ENCODE measurements around the gene HYOU1.

Gene HYOU1

GRCh38 chr11:119049081-119049480 is 7.9 kb downstream of the HYOU1 start:
- WGBS, 2 donors (ENCODE audit: extremely low coverage in 2 of 2, insufficient read length in 2 of 2, insufficient replicate concordance in 1 of 2), result no CpG with 5 or more reads among the region's 7 CpGs
- H2BK15ac ChIP-seq (ENCODE audit: low read length), result no peak overlapping the region
- no peak overlapping the region for H4K8ac ChIP-seq (ENCODE audit: low read depth, low read length)
- no peak overlapping the region for H3K9ac ChIP-seq (ENCODE audit: low read depth, low read length, poor library complexity)
- H3K36me3 ChIP-seq (replicated peaks in 1 of 2; ENCODE audit: control insufficient read depth in 2 of 2, insufficient read depth in 2 of 2, low read length in 2 of 2), result peaks cover 74 to 98% of the 10 kb centered on the region in 2 donors
- no peak overlapping the region for H4K91ac ChIP-seq (ENCODE audit: low read depth, low read length, poor library complexity)
- no peak overlapping the region for H3K18ac ChIP-seq (ENCODE audit: low read length)
- H2AFZ ChIP-seq (ENCODE audit: low read length), result no peak overlapping the region
- no peak overlapping the region for H3K4me3 ChIP-seq (ENCODE audit: low read length in 2 of 2)
- no peak overlapping the region for H2BK5ac ChIP-seq (ENCODE audit: low read length)
- H2BK12ac ChIP-seq (ENCODE audit: low read length), result no peak overlapping the region
- no peaks in the 10 kb centered on the region for H3K9me3 ChIP-seq (replicated peaks in 1 of 2; ENCODE audit: control insufficient read depth in 2 of 2, insufficient read depth in 1 of 2, low read depth in 1 of 2, low read length in 2 of 2)
- no peaks in the 10 kb centered on the region for H3K27me3 ChIP-seq (ENCODE audit: control insufficient read depth in 3 of 3, insufficient read depth in 3 of 3, low read depth in 1 of 3, low read length in 3 of 3)
- H3K4me2 ChIP-seq (ENCODE audit: insufficient read depth, low read length, poor library complexity, severe bottlenecking), result no peak overlapping the region
- no peak overlapping the region for H3K14ac ChIP-seq (ENCODE audit: low read length)
- H3K23ac ChIP-seq (ENCODE audit: low read depth, low read length, poor library complexity), result no peak overlapping the region
- H3K79me1 ChIP-seq (ENCODE audit: low read depth, low read length), result peaks cover 6% of the 10 kb centered on the region
- H2AK5ac ChIP-seq (ENCODE audit: low read depth, low read length), result no peak overlapping the region
- H3K4ac ChIP-seq (ENCODE audit: low read length), result no peak overlapping the region
- H3K4me1 ChIP-seq (ENCODE audit: control insufficient read depth in 2 of 2, insufficient read depth in 1 of 2, low read depth in 1 of 2, low read length in 2 of 2), result no peaks in the 10 kb centered on the region
- no peak overlapping the region for H3K27ac ChIP-seq (replicated peaks; ENCODE audit: low read length)
- no peak for DNase-seq (ENCODE audit: low spot score)
- H2BK120ac ChIP-seq (ENCODE audit: low read depth, low read length), result no peak overlapping the region

- WGBS, 2 donors (ENCODE audit: extremely low coverage in 2 of 2, insufficient read length in 2 of 2, insufficient replicate concordance in 1 of 2), result no CpG with 5 or more reads among the region's 9 CpGs
- Histone ChIP-seq H3K14ac (ENCODE audit: low read length) (no peak overlapping the region), H3K27ac (replicated peaks; ENCODE audit: low read length) (no peak overlapping the region), H2BK12ac (ENCODE audit: low read length) (no peak overlapping the region), H3K79me1 (ENCODE audit: low read depth, low read length) (peaks cover 4% of the 10 kb centered on the region), H3K9me3 (replicated peaks in 1 of 2; ENCODE audit: control insufficient read depth in 2 of 2, insufficient read depth in 1 of 2, low read depth in 1 of 2, low read length in 2 of 2) (no peaks in the 10 kb centered on the region), H3K4ac (ENCODE audit: low read length) (no peak overlapping the region), H4K8ac (ENCODE audit: low read depth, low read length) (no peak overlapping the region), H2BK120ac (ENCODE audit: low read depth, low read length) (no peak overlapping the region), H3K18ac (ENCODE audit: low read length) (no peak overlapping the region), H3K23ac (ENCODE audit: low read depth, low read length, poor library complexity) (no peak overlapping the region), H3K4me3 (ENCODE audit: low read length in 2 of 2) (no peak overlapping the region), H2AK5ac (ENCODE audit: low read depth, low read length) (no peak overlapping the region), H3K4me2 (ENCODE audit: insufficient read depth, low read length, poor library complexity, severe bottlenecking) (no peak overlapping the region), H3K4me1 (ENCODE audit: control insufficient read depth in 2 of 2, insufficient read depth in 1 of 2, low read depth in 1 of 2, low read length in 2 of 2) (no peaks in the 10 kb centered on the region), H3K27me3 (ENCODE audit: control insufficient read depth in 3 of 3, insufficient read depth in 3 of 3, low read depth in 1 of 3, low read length in 3 of 3) (no peaks in the 10 kb centered on the region), H2AFZ (ENCODE audit: low read length) (no peak overlapping the region), H3K9ac (ENCODE audit: low read depth, low read length, poor library complexity) (no peak overlapping the region), H2BK15ac (ENCODE audit: low read length) (no peak overlapping the region), H3K36me3 (replicated peaks in 1 of 2; ENCODE audit: control insufficient read depth in 2 of 2, insufficient read depth in 2 of 2, low read length in 2 of 2) (peaks cover 70 to 93% of the 10 kb centered on the region in 2 donors), H2BK5ac (ENCODE audit: low read length) (no peak overlapping the region), H4K91ac (ENCODE audit: low read depth, low read length, poor library complexity) (no peak overlapping the region)
- DNase-seq (ENCODE audit: low spot score), result no peak
Observed at GRCh38 chr11:119048644-119049043, 8.4 kb downstream of the HYOU1 start.

DNA sequence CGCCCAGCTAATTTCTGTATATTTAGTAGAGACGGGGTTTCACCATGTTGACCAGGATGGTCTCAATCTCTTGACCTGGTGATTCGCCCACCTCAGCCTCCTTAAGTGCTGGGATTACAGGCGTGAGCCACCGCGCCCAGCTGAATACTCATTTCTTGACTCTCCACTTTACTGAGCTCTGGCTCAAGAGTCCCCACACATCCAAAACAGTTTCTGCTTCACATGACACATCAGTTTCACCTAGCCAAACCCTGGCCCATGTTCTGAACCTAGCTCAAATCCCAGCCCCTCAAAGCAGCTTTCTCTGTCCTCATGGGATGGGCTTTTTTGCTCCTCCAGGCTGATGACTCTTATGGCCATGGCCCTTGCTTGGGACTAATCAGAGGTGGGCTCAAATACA is 9.8 kb downstream of the HYOU1 start:
- no peak overlapping the region for H2BK5ac ChIP-seq (ENCODE audit: low read length)
- DNase-seq (ENCODE audit: low spot score), result no peak
- H3K36me3 ChIP-seq (replicated peaks in 1 of 2; ENCODE audit: control insufficient read depth in 2 of 2, insufficient read depth in 2 of 2, low read length in 2 of 2), result peaks cover 60 to 79% of the 10 kb centered on the region in 2 donors
- no peak overlapping the region for H3K27ac ChIP-seq (replicated peaks; ENCODE audit: low read length)
- H3K18ac ChIP-seq (ENCODE audit: low read length), result no peak overlapping the region
- H3K4me1 ChIP-seq (ENCODE audit: control insufficient read depth in 2 of 2, insufficient read depth in 1 of 2, low read depth in 1 of 2, low read length in 2 of 2), result no peaks in the 10 kb centered on the region
- no peak overlapping the region for H3K9ac ChIP-seq (ENCODE audit: low read depth, low read length, poor library complexity)
- no peak overlapping the region for H3K4ac ChIP-seq (ENCODE audit: low read length)
- no peak overlapping the region for H4K8ac ChIP-seq (ENCODE audit: low read depth, low read length)
- H3K4me3 ChIP-seq (ENCODE audit: low read length in 2 of 2), result no peak overlapping the region
- peaks cover 4% of the 10 kb centered on the region for H3K79me1 ChIP-seq (ENCODE audit: low read depth, low read length)
- no peak overlapping the region for H3K4me2 ChIP-seq (ENCODE audit: insufficient read depth, low read length, poor library complexity, severe bottlenecking)
- no peaks in the 10 kb centered on the region for H3K27me3 ChIP-seq (ENCODE audit: control insufficient read depth in 3 of 3, insufficient read depth in 3 of 3, low read depth in 1 of 3, low read length in 3 of 3)
- H4K91ac ChIP-seq (ENCODE audit: low read depth, low read length, poor library complexity), result no peak overlapping the region
- no peak overlapping the region for H2BK15ac ChIP-seq (ENCODE audit: low read length)
- no peaks in the 10 kb centered on the region for H3K9me3 ChIP-seq (replicated peaks in 1 of 2; ENCODE audit: control insufficient read depth in 2 of 2, insufficient read depth in 1 of 2, low read depth in 1 of 2, low read length in 2 of 2)
- WGBS, 2 donors (ENCODE audit: extremely low coverage in 2 of 2, insufficient read length in 2 of 2, insufficient replicate concordance in 1 of 2), result no CpG with 5 or more reads among the region's 6 CpGs
- no peak overlapping the region for H2BK120ac ChIP-seq (ENCODE audit: low read depth, low read length)
- no peak overlapping the region for H3K23ac ChIP-seq (ENCODE audit: low read depth, low read length, poor library complexity)
- no peak overlapping the region for H3K14ac ChIP-seq (ENCODE audit: low read length)
- no peak overlapping the region for H2AFZ ChIP-seq (ENCODE audit: low read length)
- no peak overlapping the region for H2AK5ac ChIP-seq (ENCODE audit: low read depth, low read length)
- H2BK12ac ChIP-seq (ENCODE audit: low read length), result no peak overlapping the region

GRCh38 chr11:119046489-119046888 is 10.5 kb downstream of the HYOU1 start:
- Histone ChIP-seq H3K9ac (ENCODE audit: low read depth, low read length, poor library complexity) (no peak overlapping the region), H3K9me3 (replicated peaks in 1 of 2; ENCODE audit: control insufficient read depth in 2 of 2, insufficient read depth in 1 of 2, low read depth in 1 of 2, low read length in 2 of 2) (no peaks in the 10 kb centered on the region), H4K8ac (ENCODE audit: low read depth, low read length) (no peak overlapping the region), H3K23ac (ENCODE audit: low read depth, low read length, poor library complexity) (no peak overlapping the region), H3K79me1 (ENCODE audit: low read depth, low read length) (peaks cover 3% of the 10 kb centered on the region), H3K4me1 (ENCODE audit: control insufficient read depth in 2 of 2, insufficient read depth in 1 of 2, low read depth in 1 of 2, low read length in 2 of 2) (no peaks in the 10 kb centered on the region), H3K18ac (ENCODE audit: low read length) (no peak overlapping the region), H3K4me3 (ENCODE audit: low read length in 2 of 2) (peak overlapping the region in 1 of 2 donors; percentile 19), H2BK12ac (ENCODE audit: low read length) (no peak overlapping the region), H3K4me2 (ENCODE audit: insufficient read depth, low read length, poor library complexity, severe bottlenecking) (no peak overlapping the region), H3K27ac (replicated peaks; ENCODE audit: low read length) (no peak overlapping the region), H2BK5ac (ENCODE audit: low read length) (no peak overlapping the region), H2AFZ (ENCODE audit: low read length) (no peak overlapping the region), H4K91ac (ENCODE audit: low read depth, low read length, poor library complexity) (no peak overlapping the region), H2AK5ac (ENCODE audit: low read depth, low read length) (no peak overlapping the region), H3K14ac (ENCODE audit: low read length) (peak overlapping the region; percentile 15), H3K4ac (ENCODE audit: low read length) (no peak overlapping the region), H3K27me3 (ENCODE audit: control insufficient read depth in 3 of 3, insufficient read depth in 3 of 3, low read depth in 1 of 3, low read length in 3 of 3) (no peaks in the 10 kb centered on the region), H2BK15ac (ENCODE audit: low read length) (no peak overlapping the region), H3K36me3 (replicated peaks in 1 of 2; ENCODE audit: control insufficient read depth in 2 of 2, insufficient read depth in 2 of 2, low read length in 2 of 2) (peaks cover 53 to 72% of the 10 kb centered on the region in 2 donors), H2BK120ac (ENCODE audit: low read depth, low read length) (no peak overlapping the region)
- no CpG with 5 or more reads among the region's 6 CpGs for WGBS, 2 donors (ENCODE audit: extremely low coverage in 2 of 2, insufficient read length in 2 of 2, insufficient replicate concordance in 1 of 2)
- no peak for DNase-seq (ENCODE audit: low spot score)

Measured in neuronal stem cell (in vitro differentiated cells).